GM20000 (cell line): Measurements from ENCODE around the gene SCYGR2.

Source experiments
- DNase-seq: peaks from one replicate; pipeline ENCODE4 v3.0.0; 2012; ENCODE audit warnings: low spot score
- CTCF ChIP-seq: IDR thresholded peaks from 2 replicates; pipeline ENCODE4 v1.5.1; 2012; ENCODE audit warnings: mild to moderate bottlenecking, control low read depth; ENCODE audit errors: extremely low read depth, missing control alignments

The SCYGR2 gene

GRCh38 chr2:227576812-227577211 lies 21.9 kb upstream of the SCYGR2 start:
- DNase-seq = no peak
- TF ChIP-seq CTCF = no peak

GRCh38 chr2:227577555-227577954 lies 21.1 kb upstream of the SCYGR2 start:
- TF ChIP-seq CTCF = no peak
- no peak for DNase-seq

- no peak for TF ChIP-seq CTCF
- DNase-seq = no peak
Observed at GRCh38 chr2:227578642-227579041, 20.1 kb upstream of the SCYGR2 start.

GRCh38 chr2:227579791-227580190 lies 18.9 kb upstream of the SCYGR2 start:
- no peak for DNase-seq
- no peak for TF ChIP-seq CTCF

GRCh38 chr2:227582369-227582768 lies 16.3 kb upstream of the SCYGR2 start:
- DNase-seq = no peak
- TF ChIP-seq CTCF = no peak

GRCh38 chr2:227592694-227593387 lies 5.9 kb upstream of the SCYGR2 start:
- TF ChIP-seq CTCF = no peak
- no peak for DNase-seq

- DNase-seq = no peak
- TF ChIP-seq CTCF = no peak
Observed at GRCh38 chr2:227595797-227596196, 2.9 kb upstream of the SCYGR2 start.
